ENCODE data around the gene MINK1. TPM values are rescaled to one million over a fixed set of nuclear protein-coding genes. Genes with fewer than 3 reads are reported as not detected.

MINK1 gene
- total and polyA plus RNA-seq, 2 of the 8 experiments (the other 6 are each of a cell fraction or from before 2014, with no cell fraction given) = 26.9 to 77.7 TPM

DNA sequence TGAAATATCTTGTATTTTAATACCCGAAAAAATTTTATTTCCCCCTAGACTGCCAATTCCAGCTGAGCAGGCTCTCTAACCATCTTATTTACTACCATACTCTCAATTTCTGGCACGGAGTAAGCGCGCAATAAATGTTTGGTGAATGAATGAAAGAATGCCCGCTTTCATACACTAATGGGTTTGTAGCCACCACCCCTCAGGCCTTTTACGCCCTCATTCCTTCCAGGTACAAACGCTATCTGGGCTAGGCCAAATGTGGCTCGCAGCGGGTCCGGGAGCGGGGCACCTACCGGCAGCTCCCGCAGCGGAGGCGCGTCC, 26.7 kb upstream of the MINK1 start:
- Histone ChIP-seq H2BK15ac (ENCODE audit: low read length) (no peak overlapping the region), H2BK120ac (replicated peaks; ENCODE audit: low read depth, low read length) (no peak overlapping the region), H3K23ac (ENCODE audit: insufficient read length) (no peak overlapping the region), H4K20me1 (replicated peaks in 1 of 2; ENCODE audit: control insufficient read depth in 1 of 2, insufficient read depth in 2 of 2, low read length in 2 of 2) (no peaks in the 10 kb centered on the region), H3K9ac (replicated peaks in 1 of 4; ENCODE audit: extremely low read depth in 1 of 4, low read depth in 3 of 4, low read length in 3 of 4) (peak overlapping the region; percentile 49 to 73 (median 55); a peak in 6 of 7 replicates), H4K91ac (replicated peaks; ENCODE audit: insufficient read length, low read length) (peak overlapping the region; percentile 30), H3K23me2 (ENCODE audit: low read depth, low read length) (peaks cover 6% of the 10 kb centered on the region; the same call in 1 of the 2 replicates), H3K56ac (replicated peaks; ENCODE audit: insufficient read length, low read depth, low read length) (peak overlapping the region; percentile 46), H4K5ac (ENCODE audit: insufficient read length, low read depth, low read length) (no peak overlapping the region), H3K27ac (ENCODE audit: low read depth, low read length) (no peak overlapping the region), H3K79me1 (ENCODE audit: low read depth, low read length) (no peaks in the 10 kb centered on the region), H3K14ac (ENCODE audit: insufficient read length) (no peak overlapping the region), H3K18ac (ENCODE audit: extremely low read depth, low read length) (no peak overlapping the region), H2BK5ac (ENCODE audit: low read depth, low read length) (no peak overlapping the region), H3K79me2 (ENCODE audit: control insufficient read depth in 1 of 2, insufficient read depth in 2 of 2, low read length in 2 of 2) (0 out of 4 replicates have a peak, but pooled peaks cover 0 to 3% of the 10 kb centered on the region in 2 experiments), H2AFZ (ENCODE audit: low read length) (peak overlapping the region; percentile 98), H3K27me3 (replicated peaks in 1 of 4; ENCODE audit: control insufficient read depth in 3 of 4, extremely low read depth in 1 of 4, insufficient read depth in 3 of 4, low read length in 3 of 4) (no peaks in the 10 kb centered on the region; a peak in 1 of 7 replicates), H3K4me1 (replicated peaks in 1 of 4; ENCODE audit: control insufficient read depth in 3 of 4, insufficient read depth in 4 of 4, low read length in 3 of 4) (peaks cover 0 to 5% (median 4%) of the 10 kb centered on the region in 4 experiments; a peak in 3 of 7 replicates), H4K8ac (ENCODE audit: extremely low read depth, insufficient read depth, low read length) (no peak overlapping the region), H3K4me3 (ENCODE audit: extremely low read depth in 1 of 4, insufficient read depth in 2 of 4, low read depth in 3 of 4, low read length in 4 of 4) (peak overlapping the region; percentile 68 to 97 (median 79)), H3K36me3 (ENCODE audit: control insufficient read depth in 2 of 4, insufficient read depth in 4 of 4, low read length in 3 of 4) (peaks cover 0 to 19% (median 5%) of the 10 kb centered on the region in 4 experiments; a peak in 5 of 8 replicates), H3K4ac (replicated peaks; ENCODE audit: insufficient read length, low read depth, low read length) (no peak overlapping the region), H2BK20ac (ENCODE audit: low read length) (no peak overlapping the region), H2AK5ac (ENCODE audit: low read depth, low read length) (no peak overlapping the region), H2BK12ac (ENCODE audit: low read depth, low read length) (no peak overlapping the region), H3K4me2 (ENCODE audit: insufficient read depth in 1 of 2, low read depth in 2 of 2, low read length in 2 of 2) (peak overlapping the region; percentile 75 to 91), H3K9me3 (ENCODE audit: insufficient read depth in 2 of 2, low read depth in 1 of 2, low read length in 1 of 2) (no peaks in the 10 kb centered on the region)
- DNase-seq (ENCODE audit: low read depth in 1 of 2, low spot score in 2 of 2) (no peak), FAIRE-seq (no peak)
- POLR2A ChIA-PET (ENCODE audit: partially characterized antibody) = interaction anchor here (0.6 to 2.8 kb wide), 14 partner anchors 9 to 133 kb away, joined by 3 to 25 read pairs (median 4); partner anchors contain the start of genes GLTPD2, PSMB6, RNF167 and SLC25A11
- 2% methylated on average over 16 of the region's 16 CpGs; no CpG with 5 or more reads in 1 of the 2 experiments for WGBS, 2 experiments (ENCODE audit: extremely low coverage in 1 of 2, insufficient coverage in 1 of 2, insufficient read length in 1 of 2, insufficient replicate concordance in 2 of 2, low coverage in 1 of 2, low lambda C conversion rate in 2 of 2, missing lambda C conversion rate in 1 of 2)
- TF ChIP-seq SIN3A (conservative IDR thresholded peaks at IDR 0.05 in 1 of 2, IDR thresholded peaks at IDR 0.05 in 1 of 2; ENCODE audit: low read depth in 1 of 2, low read length in 2 of 2) = peak in 1 of 2 experiments; percentile 22; a peak in 1 of 4 replicates
- no peak for TF ChIP-seq EP300 (IDR thresholded peaks at IDR 0.05; ENCODE audit: borderline replicate concordance in 1 of 2, low read depth in 2 of 2, low read length in 2 of 2)
- CTCF ChIA-PET (ENCODE audit: partially characterized antibody) = interaction anchor here (0.8 to 3.0 kb wide), 8 partner anchors 16 to 228 kb away, joined by 3 to 14 read pairs (median 4); no protein-coding TSS in a partner anchor
